LNCAP (cell line): Measurements from ENCODE around the gene SIRT3.

Experiments
- CTCF ChIP-seq: fragments of 450-650 bp; IDR thresholded peaks from 2 replicates; pipeline ENCODE4 v1.5.1; 2017; ENCODE audit warnings: mild to moderate bottlenecking

SIRT3 gene

GRCh38 chr11:244376-244775 lies 8.2 kb upstream of the SIRT3 start:
- TF ChIP-seq CTCF, result no peak

DNA sequence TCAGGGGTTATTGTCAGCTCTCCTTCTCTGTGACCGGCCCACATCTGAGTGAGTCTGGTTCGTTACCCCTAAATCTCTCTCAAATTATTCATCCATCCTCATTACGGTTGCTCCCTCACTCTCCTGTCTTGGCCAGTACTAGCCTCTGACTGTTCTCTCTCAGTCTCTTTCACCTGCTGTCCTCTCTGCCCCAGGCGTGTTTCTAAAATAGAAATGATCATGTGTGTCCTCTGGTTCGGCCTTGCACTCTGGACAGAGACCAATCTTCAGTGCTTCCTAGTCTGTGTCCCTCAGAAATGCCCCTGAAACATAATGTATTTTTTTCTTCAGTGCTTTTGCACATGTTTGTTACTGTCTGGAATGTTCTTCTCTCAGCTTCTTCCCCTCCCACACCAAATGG lies 5.5 kb upstream of the SIRT3 start:
- no peak for TF ChIP-seq CTCF

DNA sequence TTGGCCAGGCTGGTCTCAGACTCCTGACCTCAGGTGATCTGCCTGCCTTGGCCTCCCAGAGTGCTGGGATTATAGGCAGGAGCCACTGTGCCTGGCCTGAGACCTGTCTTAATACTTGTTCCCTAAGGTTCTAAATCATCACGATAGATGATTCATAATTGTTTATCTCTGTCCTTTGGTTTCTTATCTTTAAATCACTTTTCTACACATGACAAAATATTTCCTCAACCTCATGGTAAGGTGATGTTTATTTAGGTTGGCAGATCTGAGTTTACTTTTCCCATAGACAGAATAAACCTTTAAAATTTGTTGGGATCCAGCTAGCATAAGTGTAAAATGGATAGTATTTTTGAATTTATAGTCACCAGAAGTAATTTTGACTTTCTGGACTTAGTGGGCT lies 4.2 kb upstream of the SIRT3 start:
- no peak for TF ChIP-seq CTCF

- no peak for TF ChIP-seq CTCF
Observed at GRCh38 chr11:236774-237767, 929 bp upstream of the SIRT3 start, which contains the start of gene PSMD13. Gene PSMD13 (plus strand): TSS chr11:236976. CDS start chr11:237050, 74 bp downstream.

DNA sequence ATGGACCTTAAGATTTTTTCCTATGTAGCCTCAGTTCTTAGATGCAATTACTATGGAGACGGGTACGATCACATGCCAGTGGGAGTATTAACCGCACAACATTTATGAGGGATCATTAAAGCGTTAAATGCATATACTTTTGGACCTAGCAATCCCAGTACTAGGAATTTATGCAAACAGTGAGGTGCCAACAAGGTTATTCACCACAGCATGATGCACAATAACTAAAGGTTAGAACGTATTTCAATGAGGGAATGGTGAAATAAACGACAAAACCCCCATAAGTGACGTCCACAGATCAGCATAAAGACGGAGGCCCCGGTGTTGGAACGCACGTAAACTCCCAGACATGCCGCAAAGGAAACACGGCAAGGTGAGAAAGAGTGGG lies 539 bp downstream of the SIRT3 start:
- no peak for TF ChIP-seq CTCF

GRCh38 chr11:235180-235579 lies 962 bp downstream of the SIRT3 start:
- TF ChIP-seq CTCF, result no peak

GRCh38 chr11:232783-233565 lies 3.2 kb downstream of the SIRT3 start:
- no peak for TF ChIP-seq CTCF
